KOPT-K1 (cell line): Measurements from ENCODE around the gene GRAP2.

Source experiments
- H3K27ac ChIP-seq: fragments of 200-600 bp; sonication (generic); 2 replicates; pipeline ENCODE4 v1.5.1; 2016; ENCODE audit warnings: antibody characterized with exemption, mild to moderate bottlenecking, low read depth, low read length; ENCODE audit not compliant: poor library complexity, severe bottlenecking
- H3K36me3 ChIP-seq: fragments of 200-600 bp; sonication (generic); 2 replicates; pipeline ENCODE4 v1.5.1; 2017; ENCODE audit warnings: antibody characterized with exemption, mild to moderate bottlenecking, low read length, moderate library complexity; ENCODE audit not compliant: insufficient read depth
- H3K9me3 ChIP-seq: fragments of 200-600 bp; sonication (generic); 2 replicates; pipeline ENCODE4 v1.5.1; 2017; ENCODE audit warnings: antibody characterized with exemption, low read length, mild to moderate bottlenecking; ENCODE audit not compliant: insufficient read depth, poor library complexity, severe bottlenecking

The GRAP2 gene

DNA sequence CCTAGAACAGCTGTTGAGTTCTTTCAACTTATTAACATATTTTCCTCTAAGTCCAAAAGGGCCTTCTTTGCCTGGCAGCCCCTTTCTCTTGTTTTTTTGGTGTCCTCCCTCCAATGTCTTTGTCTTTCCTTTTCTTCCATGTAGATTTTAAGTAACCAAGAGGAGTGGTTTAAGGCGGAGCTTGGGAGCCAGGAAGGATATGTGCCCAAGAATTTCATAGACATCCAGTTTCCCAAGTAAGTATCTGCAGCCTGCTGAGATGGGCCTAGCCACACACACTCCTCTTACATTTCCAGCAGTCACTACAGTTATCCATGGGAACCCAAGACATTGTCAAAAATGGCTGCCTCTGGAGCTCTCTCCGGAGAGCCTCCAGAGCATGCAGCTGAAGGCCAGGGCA lies 54.8 kb downstream of the GRAP2 start:
- H3K9me3 ChIP-seq = no peaks in the 10 kb centered on the region
- peak overlapping the region; percentile 99 for H3K27ac ChIP-seq
- peaks cover 78% of the 10 kb centered on the region for H3K36me3 ChIP-seq

GRCh38 chr22:39956932-39957664 lies 56.2 kb downstream of the GRAP2 start:
- H3K36me3 ChIP-seq = peaks cover 92% of the 10 kb centered on the region
- H3K27ac ChIP-seq = peak overlapping the region; percentile 99
- no peaks in the 10 kb centered on the region for H3K9me3 ChIP-seq

DNA sequence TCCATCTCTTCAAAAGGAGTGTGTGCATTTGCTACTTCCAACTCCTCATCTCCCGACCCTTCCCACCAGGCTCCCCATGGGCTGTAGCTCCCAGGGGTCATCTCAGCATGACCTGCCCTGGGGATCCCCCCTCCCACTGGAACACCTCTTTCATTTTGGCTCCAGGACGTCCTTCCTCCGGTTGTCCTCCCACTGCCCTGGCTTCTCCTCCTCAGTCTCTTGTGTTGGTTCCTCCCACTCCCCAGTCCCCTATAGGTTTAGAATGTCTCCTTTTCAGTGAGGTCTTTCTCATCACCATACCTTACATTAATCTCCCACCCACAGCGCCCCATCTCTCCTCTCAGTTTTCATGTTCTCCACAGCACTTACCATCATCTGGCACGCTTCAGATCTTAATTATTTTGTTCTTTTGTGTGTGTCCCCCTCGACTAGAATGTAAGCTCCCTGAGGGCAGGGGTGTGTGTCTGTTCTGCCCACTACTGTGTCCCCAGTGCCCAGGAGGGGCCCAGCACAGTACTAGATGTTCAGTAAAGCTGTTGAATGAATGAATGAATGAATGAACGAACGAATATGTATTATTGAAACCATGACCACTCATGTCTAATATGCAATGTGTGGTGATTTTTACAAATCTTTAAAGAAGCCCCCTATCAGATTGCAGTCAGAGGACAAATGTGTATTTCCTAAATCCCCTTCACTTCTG lies 57.3 kb downstream of the GRAP2 start:
- H3K27ac ChIP-seq = peak overlapping the region; percentile 99
- peaks cover 100% of the 10 kb centered on the region for H3K36me3 ChIP-seq
- H3K9me3 ChIP-seq = no peaks in the 10 kb centered on the region

DNA sequence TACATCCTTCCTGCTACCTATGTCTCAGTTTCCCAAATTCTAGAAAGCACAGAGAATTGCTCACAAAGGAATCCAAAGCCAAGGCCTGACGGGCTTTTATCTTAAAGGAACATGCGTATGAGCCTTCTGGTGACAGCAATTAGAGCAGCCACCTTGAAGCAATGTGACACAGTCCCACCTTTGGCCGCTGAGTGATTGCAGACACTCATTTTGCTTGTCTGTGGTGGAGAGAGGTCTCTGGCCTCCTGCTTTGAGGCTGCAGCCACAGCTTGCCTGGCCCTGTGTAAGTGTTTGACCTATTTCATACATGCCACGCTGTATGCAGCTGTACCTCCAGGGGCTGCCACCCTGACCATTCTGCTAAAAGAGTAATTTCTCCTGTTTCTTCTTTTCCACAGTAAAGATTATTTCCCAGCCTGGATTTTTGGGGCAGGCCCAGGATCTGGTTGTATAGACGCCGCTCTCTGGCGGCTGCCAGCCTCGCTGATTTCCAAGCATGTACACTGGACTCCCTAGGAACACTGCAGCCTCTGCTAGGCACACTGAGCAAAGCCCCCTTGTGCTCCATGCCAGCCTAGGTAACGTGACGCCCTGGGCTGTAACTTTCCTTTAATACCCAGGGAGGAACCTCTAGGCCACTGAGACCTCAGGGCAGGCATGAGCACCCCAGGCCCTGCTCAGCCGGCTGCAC lies 58.2 kb downstream of the GRAP2 start:
- H3K27ac ChIP-seq = peak overlapping the region; percentile 99
- peaks cover 100% of the 10 kb centered on the region for H3K36me3 ChIP-seq
- no peaks in the 10 kb centered on the region for H3K9me3 ChIP-seq

GRCh38 chr22:39959640-39960447 lies 59.0 kb downstream of the GRAP2 start, which contains the start of gene TMA7B:
TMA7B (plus strand) TSS chr22:39960397; CDS start chr22:39964375, 3,978 bp downstream.
- Histone ChIP-seq H3K9me3 (no peaks in the 10 kb centered on the region), H3K36me3 (peaks cover 100% of the 10 kb centered on the region), H3K27ac (peak within 1 kb of the TSS; percentile 99)

DNA sequence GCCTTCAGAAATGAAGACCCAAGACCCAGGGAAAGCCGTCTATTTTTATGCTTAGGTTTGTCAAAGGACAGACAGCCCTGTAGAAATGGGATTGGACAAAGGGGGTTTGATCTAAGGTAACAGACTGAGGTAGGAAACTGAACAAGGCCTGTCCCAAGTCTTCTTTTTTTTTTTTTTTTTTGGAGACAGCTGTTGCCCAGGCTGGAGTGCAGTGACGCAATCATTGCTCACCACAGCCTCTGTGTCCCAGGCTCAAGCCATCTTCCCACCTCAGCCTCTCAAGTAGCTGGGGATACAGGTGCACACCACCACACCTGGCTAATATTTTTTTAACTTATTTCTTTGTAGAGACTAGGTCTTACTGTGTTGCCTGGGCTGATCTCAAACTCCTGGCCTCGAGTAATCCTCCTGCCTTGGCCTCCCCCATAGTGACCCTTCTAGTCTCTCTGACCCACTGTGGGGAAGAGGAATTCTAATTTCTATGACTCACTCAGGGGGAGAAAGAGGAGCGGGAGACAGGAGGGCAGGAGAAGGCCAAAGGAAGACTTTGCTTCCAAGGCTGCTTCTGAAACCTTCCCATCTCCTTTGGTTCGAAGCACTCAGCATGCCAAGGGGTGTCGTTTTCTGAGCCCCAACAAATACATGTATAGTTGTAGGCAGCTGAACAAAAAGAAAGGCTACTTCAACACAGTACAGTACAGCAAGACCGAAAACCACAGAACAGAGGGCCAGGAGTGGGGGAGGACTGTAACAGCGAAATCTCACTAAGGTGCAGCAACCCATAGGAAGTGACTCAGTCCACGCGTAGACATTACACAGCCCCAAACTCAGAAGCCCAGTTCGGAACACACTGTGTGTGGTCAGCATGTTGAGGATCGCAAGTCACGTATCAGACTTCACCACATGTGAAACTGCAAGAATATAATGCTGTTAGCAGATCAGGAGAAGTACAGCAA lies 60.2 kb downstream of the GRAP2 start:
- peaks cover 100% of the 10 kb centered on the region for H3K36me3 ChIP-seq
- H3K9me3 ChIP-seq = no peaks in the 10 kb centered on the region
- peak overlapping the region; percentile 99 for H3K27ac ChIP-seq

GRCh38 chr22:39962071-39962470 lies 61.2 kb downstream of the GRAP2 start:
- Histone ChIP-seq H3K9me3 (no peaks in the 10 kb centered on the region), H3K36me3 (peaks cover 100% of the 10 kb centered on the region), H3K27ac (no peak overlapping the region)

DNA sequence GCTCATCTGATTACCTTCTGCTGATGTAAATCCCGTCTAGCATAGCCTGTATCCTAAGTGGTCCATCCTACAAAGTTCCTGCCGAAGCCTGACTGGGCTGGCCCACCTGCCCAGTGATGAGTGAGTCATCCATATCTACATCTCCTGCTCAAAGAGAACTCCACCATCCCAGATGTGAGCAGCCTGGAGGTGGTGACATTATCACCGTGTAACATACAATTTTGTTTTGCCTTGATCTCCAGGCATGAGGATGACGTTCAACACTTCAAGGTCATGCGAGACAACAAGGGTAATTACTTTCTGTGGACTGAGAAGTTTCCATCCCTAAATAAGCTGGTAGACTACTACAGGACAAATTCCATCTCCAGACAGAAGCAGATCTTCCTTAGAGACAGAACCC lies 64.9 kb downstream of the GRAP2 start:
- peaks cover 100% of the 10 kb centered on the region for H3K36me3 ChIP-seq
- no peaks in the 10 kb centered on the region for H3K9me3 ChIP-seq
- H3K27ac ChIP-seq = no peak overlapping the region

DNA sequence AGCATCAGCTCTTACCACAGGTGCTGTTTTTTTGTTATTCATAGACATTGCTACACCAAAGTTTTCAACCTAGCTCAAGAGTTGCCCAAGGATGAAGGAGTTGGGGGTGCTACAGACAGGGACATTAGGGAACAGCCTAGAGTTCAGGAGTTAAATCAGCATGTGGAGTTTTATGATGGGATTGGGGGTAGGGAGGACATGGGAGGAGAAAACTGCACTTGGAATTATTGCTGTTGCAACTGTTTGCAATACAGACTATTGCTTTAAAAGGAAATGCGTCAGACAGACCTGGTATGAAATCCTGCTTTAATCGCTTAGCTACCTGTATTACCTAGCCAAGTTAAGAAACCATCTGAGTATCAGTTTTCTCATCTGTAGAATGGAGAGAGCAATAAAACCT lies 65.6 kb downstream of the GRAP2 start:
- Histone ChIP-seq H3K9me3 (no peaks in the 10 kb centered on the region), H3K27ac (no peak overlapping the region), H3K36me3 (peaks cover 100% of the 10 kb centered on the region)

- Histone ChIP-seq H3K36me3 (peaks cover 100% of the 10 kb centered on the region), H3K27ac (no peak overlapping the region), H3K9me3 (no peaks in the 10 kb centered on the region)
These were observed 66.4 kb downstream of the GRAP2 start for GRCh38 chr22:39967103-39967829.

GRCh38 chr22:39967996-39968972 lies 67.4 kb downstream of the GRAP2 start:
- no peaks in the 10 kb centered on the region for H3K9me3 ChIP-seq
- H3K27ac ChIP-seq = no peak overlapping the region
- H3K36me3 ChIP-seq = peaks cover 100% of the 10 kb centered on the region

- Histone ChIP-seq H3K9me3 (no peaks in the 10 kb centered on the region), H3K36me3 (peaks cover 100% of the 10 kb centered on the region), H3K27ac (no peak overlapping the region)
These were observed 69.9 kb downstream of the GRAP2 start for GRCh38 chr22:39970742-39971141.
